Adrenal gland (tissue), 12 donors: ENCODE data around the gene CEP112. TPM values are rescaled to one million over a fixed set of nuclear protein-coding genes. Genes with fewer than 3 reads are reported as not detected.
"Not testable (repeated sequence)": the region's sequence is repeated elsewhere in the genome, so short reads cannot be mapped to it uniquely, and the experiment has no call there.

Source experiments
- DNase-seq, 7 donors: peaks; one replicate each; pipeline ENCODE4 v3.0.0-alpha.2; 2019 to 2020
- H3K27ac ChIP-seq, 5 donors: fragments of 200-600 bp; sonication (generic) in 4 of 5; 1 replicate in 3 of 5; 2 replicates in 2 of 5; pipeline versions ENCODE4 v1.5.1 to v1.8.0; 2016 to 2020; ENCODE audit warnings: mild to moderate bottlenecking in 1 of 5
- H3K27me3 ChIP-seq: fragments of 200-600 bp; 2 replicates; pipeline ENCODE4 v1.8.0; 2021
- H3K36me3 ChIP-seq, 2 donors: fragments of 200-600 bp; replicated peaks in 1 of 2; 1 replicate in 1 of 2; 2 replicates in 1 of 2; pipeline versions ENCODE4 v1.5.1 to v1.8.0; 2018 to 2022
- H3K4me1 ChIP-seq, 2 donors: fragments of 200-600 bp; replicated peaks in 1 of 2; 1 replicate in 1 of 2; 2 replicates in 1 of 2; pipeline versions ENCODE4 v1.5.1 to v1.8.0; 2018 to 2021
- H3K4me3 ChIP-seq, 4 donors: fragments of 200-600 bp; sonication (generic) in 3 of 4; one replicate each; pipeline ENCODE4 v1.5.1; 2016 to 2018
- H3K9me3 ChIP-seq, 3 donors: fragments of 200-600 bp; sonication (generic) in 1 of 3; replicated peaks in 1 of 3; 1 replicate in 2 of 3; 2 replicates in 1 of 3; pipeline versions ENCODE4 v1.5.1 to v1.8.0; 2016 to 2021
- POLR2A ChIP-seq, 2 donors: fragments of 450-650 bp; IDR thresholded peaks; one replicate each; pipeline ENCODE4 v1.6.1; 2017; ENCODE audit warnings: antibody characterized with exemption in 2 of 2, mild to moderate bottlenecking in 2 of 2, moderate library complexity in 1 of 2
- WGBS, 4 donors: extraction: QIAGEN DNeasy Blood & Tissue Kit in 2 of 4; methylation state at CpG; one replicate each; pipeline versions ENCODE4 v1.1.5 to v1.1.7; 2013 to 2017; 5-methylcytosine and 5-hydroxymethylcytosine counted together
- intact Hi-C, 2 donors: fragments of 100-400 bp; cut with DNase I; formaldehyde crosslinking; loops; one replicate each; pipeline versions ENCODE4 v1.14.1 to v1.15.0; 2022 to 2023
- polyA plus RNA-seq, 3 donors: library from polyadenylated mRNA; stranded (reverse); fragments of 200-250 nt in 2 of 3; fragments of 350-450 nt in 1 of 3; fragmentation: Illumina TruSeq in 1 of 3; extraction: RNeasy Lipid Tissue Mini Kit (QIAGEN cat#74804) in 1 of 3; gene quantifications; one replicate each; pipeline ENCODE4 v1.2.3, GENCODE V29; 2013 to 2014
- total RNA-seq, 9 donors: library from RNA; depleted of rRNA in 4 of 9; stranded (reverse); fragments of >200 nt in 4 of 9; fragments of 120-200 nt in 1 of 9; fragmentation: NEBNext Ultra II Directional in 1 of 9; extraction: Animal tissue kit (Norgen Biotek cat#: 25700) in 1 of 9; gene quantifications; one replicate each; pipeline versions ENCODE4 v1.1.0 to v1.2.4, GENCODE V29; 2013 to 2023
- TF ChIP-seq, protein P1 (sequence below), 6 experiments: fragments of 450-650 bp in 4 of 6; fragments of 200-600 bp in 2 of 6; sonication (generic) in 1 of 6; IDR thresholded peaks; 1 replicate in 5 of 6; 2 replicates in 1 of 6; pipeline versions ENCODE4 v1.5.1 to v1.8.0; 2016 to 2021; ENCODE audit warnings: antibody characterized with exemption in 6 of 6, mild to moderate bottlenecking in 2 of 6, moderate library complexity in 1 of 6
- donor health status: healthy with polysubstance abuse.
- donor health status: Bipolar disorder and iron deficiency.
- donor health status: DM: yes; HTN: yes; CAD: no.
- donor health status: DM: no; HTN: no; CAD: no.
- donor health status: DM: no; HTN: no; CAD: no.
- donor health status: DM: yes; HTN: yes; CAD: no.

The CEP112 gene
- total and polyA plus RNA-seq, 12 donors, result 4.2 to 24.1 (median 9.6) TPM

DNA sequence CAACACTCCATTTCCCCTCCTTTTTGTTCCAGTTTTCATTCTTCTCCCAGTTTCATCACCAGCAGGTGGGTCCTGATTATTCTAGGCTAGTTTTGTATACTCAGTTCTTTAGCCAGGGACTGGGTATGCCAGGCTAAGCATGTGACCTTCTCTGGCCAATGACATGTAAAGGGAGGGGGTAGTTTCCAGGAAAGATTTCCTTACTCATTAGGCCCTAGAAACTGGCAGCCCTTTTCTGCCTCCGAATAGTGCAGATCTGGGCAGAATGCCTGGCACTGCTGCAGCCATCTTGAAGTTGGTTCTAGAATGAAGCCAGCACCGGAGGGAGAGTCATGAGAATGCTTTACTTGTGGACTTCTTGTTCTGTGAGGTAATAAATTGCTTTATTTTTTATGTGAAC lies 503.6 kb downstream of the CEP112 start:
- 71 to 80% (median 78%) methylated on average over 2 of the region's 2 CpGs for WGBS, 4 donors
- peak in 2 of 7 donors; percentile 5 to 19 for DNase-seq
- no peak overlapping the region for H3K4me3 ChIP-seq
- H3K27me3 ChIP-seq, result no peaks in the 10 kb centered on the region
- no peak overlapping the region for H3K27ac ChIP-seq
- H3K9me3 ChIP-seq, result no peaks in the 10 kb centered on the region
- no peaks in the 10 kb centered on the region for H3K36me3 ChIP-seq
- intact Hi-C loops, result no loop called here
- no peaks in the 10 kb centered on the region for H3K4me1 ChIP-seq
- no peak for TF ChIP-seq POLR2A (IDR thresholded peaks at IDR 0.05)
- TF ChIP-seq, protein P1, sequence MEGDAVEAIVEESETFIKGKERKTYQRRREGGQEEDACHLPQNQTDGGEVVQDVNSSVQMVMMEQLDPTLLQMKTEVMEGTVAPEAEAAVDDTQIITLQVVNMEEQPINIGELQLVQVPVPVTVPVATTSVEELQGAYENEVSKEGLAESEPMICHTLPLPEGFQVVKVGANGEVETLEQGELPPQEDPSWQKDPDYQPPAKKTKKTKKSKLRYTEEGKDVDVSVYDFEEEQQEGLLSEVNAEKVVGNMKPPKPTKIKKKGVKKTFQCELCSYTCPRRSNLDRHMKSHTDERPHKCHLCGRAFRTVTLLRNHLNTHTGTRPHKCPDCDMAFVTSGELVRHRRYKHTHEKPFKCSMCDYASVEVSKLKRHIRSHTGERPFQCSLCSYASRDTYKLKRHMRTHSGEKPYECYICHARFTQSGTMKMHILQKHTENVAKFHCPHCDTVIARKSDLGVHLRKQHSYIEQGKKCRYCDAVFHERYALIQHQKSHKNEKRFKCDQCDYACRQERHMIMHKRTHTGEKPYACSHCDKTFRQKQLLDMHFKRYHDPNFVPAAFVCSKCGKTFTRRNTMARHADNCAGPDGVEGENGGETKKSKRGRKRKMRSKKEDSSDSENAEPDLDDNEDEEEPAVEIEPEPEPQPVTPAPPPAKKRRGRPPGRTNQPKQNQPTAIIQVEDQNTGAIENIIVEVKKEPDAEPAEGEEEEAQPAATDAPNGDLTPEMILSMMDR (IDR thresholded peaks at IDR 0.05), result no peak

DNA sequence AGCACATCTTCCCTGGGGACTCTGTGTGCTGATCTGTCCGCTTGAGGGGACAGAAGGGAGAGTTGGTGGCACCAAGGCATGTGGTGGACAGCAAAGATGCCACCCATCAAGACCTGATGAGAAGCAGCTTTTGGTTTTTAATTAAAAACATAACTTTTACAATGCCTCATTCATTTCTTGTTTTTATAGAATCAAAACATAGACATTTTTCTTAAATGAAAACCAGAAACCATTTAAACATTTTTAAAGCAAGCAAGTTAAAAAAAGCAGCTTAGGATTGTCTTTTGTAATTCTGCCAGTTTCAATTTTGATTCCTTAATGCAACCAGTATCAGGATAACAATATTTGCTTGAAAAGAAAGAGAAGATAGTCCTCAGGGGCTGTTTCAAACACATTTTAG lies 506.8 kb downstream of the CEP112 start:
- H3K4me1 ChIP-seq, result no peaks in the 10 kb centered on the region
- intact Hi-C loops, result no loop called here
- WGBS, 4 donors, result 82 to 96% (median 94%) methylated on average over 1 of the region's 1 CpG
- H3K4me3 ChIP-seq, result no peak overlapping the region
- H3K9me3 ChIP-seq, result no peaks in the 10 kb centered on the region
- no peaks in the 10 kb centered on the region for H3K27me3 ChIP-seq
- DNase-seq, result no peak
- no peak overlapping the region for H3K27ac ChIP-seq
- TF ChIP-seq, protein P1 (IDR thresholded peaks at IDR 0.05), result no peak
- no peak for TF ChIP-seq POLR2A (IDR thresholded peaks at IDR 0.05)
- H3K36me3 ChIP-seq, result no peaks in the 10 kb centered on the region

DNA sequence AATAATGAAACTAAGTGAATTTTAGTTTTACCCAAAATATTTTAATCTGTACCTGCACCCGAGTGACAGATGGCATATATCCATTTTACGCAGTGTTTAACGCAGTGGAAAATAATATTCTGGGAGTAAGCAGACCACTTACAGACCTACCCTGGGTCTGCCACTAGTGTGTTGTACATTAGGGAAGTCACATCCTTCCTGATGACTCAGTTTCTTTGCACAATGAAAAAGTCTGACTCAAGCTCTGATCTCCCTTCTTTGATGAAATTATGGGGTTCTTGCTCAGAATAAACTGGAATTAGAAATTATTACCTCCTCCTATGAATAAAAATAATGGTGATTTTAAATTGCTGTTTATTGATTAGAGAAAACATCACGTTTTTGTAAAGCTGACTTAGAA lies 507.3 kb downstream of the CEP112 start:
- Histone ChIP-seq H3K36me3 (no peaks in the 10 kb centered on the region), H3K4me1 (no peaks in the 10 kb centered on the region), H3K27me3 (no peaks in the 10 kb centered on the region), H3K9me3 (no peaks in the 10 kb centered on the region), H3K4me3 (no peak overlapping the region), H3K27ac (no peak overlapping the region)
- WGBS, 4 donors, result 83 to 91% (median 90%) methylated on average over 4 of the region's 4 CpGs
- intact Hi-C loops, result no loop called here
- no peak for DNase-seq
- TF ChIP-seq, protein P1 (IDR thresholded peaks at IDR 0.05), result no peak
- TF ChIP-seq POLR2A (IDR thresholded peaks at IDR 0.05), result no peak

DNA sequence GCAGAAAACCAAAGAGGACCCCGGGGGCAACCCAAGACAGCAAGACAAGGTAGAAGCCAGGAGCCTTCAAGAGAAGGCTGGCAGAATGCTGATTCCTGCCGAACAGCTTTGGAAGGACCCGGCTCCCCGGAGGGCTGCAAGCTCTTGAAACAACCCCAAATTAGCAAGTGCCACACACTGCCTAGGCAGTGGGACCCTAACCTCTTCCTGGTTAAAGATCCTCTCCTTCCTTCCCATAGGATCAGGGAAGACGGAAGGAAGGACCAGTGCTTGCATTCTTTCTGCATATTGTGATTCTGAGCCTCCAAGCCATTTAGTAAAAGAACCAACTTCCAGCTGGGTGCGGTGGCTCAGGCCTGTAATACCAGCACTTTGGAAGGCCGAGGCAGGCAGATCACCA lies 508.5 kb downstream of the CEP112 start:
- intact Hi-C loops, result no loop called here

DNA sequence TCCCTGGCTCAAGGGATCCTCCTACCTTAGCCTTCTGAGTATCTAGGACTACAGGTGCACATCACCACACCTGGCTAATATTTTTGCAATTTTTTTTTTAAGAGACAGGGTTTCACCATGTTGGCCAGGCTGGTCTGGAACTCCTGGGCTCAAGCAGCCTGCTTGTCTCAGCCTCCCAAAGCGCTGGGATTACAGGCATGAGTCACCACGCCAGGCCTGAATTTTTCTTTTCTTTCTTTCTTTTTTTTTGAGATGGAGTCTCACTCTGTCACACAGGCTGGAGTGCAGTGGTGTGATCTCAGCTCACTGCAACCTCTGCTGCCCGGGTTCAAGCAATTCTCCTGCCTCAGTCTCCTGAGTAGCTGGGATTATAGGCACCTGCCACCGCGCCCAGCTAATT lies 510.2 kb downstream of the CEP112 start:
- 78 to 82% (median 80%) methylated on average over 4 to 5 of the region's 5 CpGs for WGBS, 4 donors
- H3K4me3 ChIP-seq, intact Hi-C loops: not testable (repeated sequence)

More for the DNA sequence above, 508.5 kb downstream of the CEP112 start:
- peaks cover 0 to 5% of the 10 kb centered on the region in 2 donors for H3K4me1 ChIP-seq
- no peak overlapping the region for H3K4me3 ChIP-seq
- H3K27ac ChIP-seq, result no peak overlapping the region
- H3K27me3 ChIP-seq, result no peaks in the 10 kb centered on the region
- no peaks in the 10 kb centered on the region for H3K36me3 ChIP-seq
- TF ChIP-seq POLR2A (IDR thresholded peaks at IDR 0.05), result no peak
- TF ChIP-seq, protein P1 (IDR thresholded peaks at IDR 0.05), result no peak
- no peaks in the 10 kb centered on the region for H3K9me3 ChIP-seq
- no peak for DNase-seq
- 77 to 89% (median 82%) methylated on average over 4 to 7 of the region's 7 CpGs for WGBS, 4 donors

More for the DNA sequence above, 510.2 kb downstream of the CEP112 start:
- H3K27me3 ChIP-seq, H3K27ac ChIP-seq, H3K9me3 ChIP-seq, H3K36me3 ChIP-seq, H3K4me1 ChIP-seq: not testable (repeated sequence)
- peak in 1 of 7 donors; percentile 20 for DNase-seq
